Colon (tissue), 2 donors: ENCODE results near the gene MPO.

Experiments
- FAIRE-seq: peaks from 2 replicates; lab custom pipeline; 2012; peaks lifted over from hg19 to GRCh38; lab: Jason Lieb, UNC
- donor health status: control.
- donor health status: control.

The MPO gene

GRCh38 chr17:58280480-58281217 is at the start of gene MPO:
TSS of gene MPO (minus strand) at chr17:58280935. CDS start at chr17:58280758, 177 bp downstream.
- FAIRE-seq = no peak

- FAIRE-seq = no peak
Measured at GRCh38 chr17:58329810-58330537, 49.2 kb upstream of the MPO start.

- FAIRE-seq = no peak
Measured at GRCh38 chr17:58329035-58329809, 48.5 kb upstream of the MPO start.

- no peak for FAIRE-seq
Measured at GRCh38 chr17:58328195-58329034, 47.7 kb upstream of the MPO start, which contains the start of gene TSPOAP1. TSS of gene TSPOAP1 (minus strand) at chr17:58328795. CDS start at chr17:58327920, 875 bp downstream.

- no peak for FAIRE-seq
Measured at GRCh38 chr17:58327363-58328194, 46.8 kb upstream of the MPO start.

- no peak for FAIRE-seq
Measured at GRCh38 chr17:58326609-58327362, 46.1 kb upstream of the MPO start.

- no peak for FAIRE-seq
Measured at GRCh38 chr17:58325976-58326468, 45.3 kb upstream of the MPO start.

- no peak for FAIRE-seq
Measured at GRCh38 chr17:58325289-58325726, 44.6 kb upstream of the MPO start.

- no peak for FAIRE-seq
Measured at GRCh38 chr17:58324409-58325288, 43.9 kb upstream of the MPO start.

GRCh38 chr17:58324056-58324408 is 43.3 kb upstream of the MPO start:
- FAIRE-seq = no peak

- FAIRE-seq = no peak
Measured at GRCh38 chr17:58323366-58324055, 42.8 kb upstream of the MPO start.

GRCh38 chr17:58322581-58323185 is 41.9 kb upstream of the MPO start:
- no peak for FAIRE-seq

GRCh38 chr17:58321571-58322525 is 41.1 kb upstream of the MPO start:
- no peak for FAIRE-seq

GRCh38 chr17:58320570-58321323 is 40.0 kb upstream of the MPO start:
- no peak for FAIRE-seq

GRCh38 chr17:58320163-58320558 is 39.4 kb upstream of the MPO start:
- FAIRE-seq = no peak
